GM19328 (cell line): ENCODE measurements around the gene IQCH.
"Not testable (repeated sequence)": the region's sequence is repeated elsewhere in the genome, so short reads cannot be mapped to it uniquely, and the experiment has no call there.

Source experiments
- ATAC-seq: cut with Tn5 transposase; IDR thresholded peaks from one replicate; pipeline ENCODE4 v1.9.1; 2021; ENCODE audit warnings: mild to moderate bottlenecking, moderate library complexity; ENCODE audit not compliant: unreplicated experiment

IQCH gene

DNA sequence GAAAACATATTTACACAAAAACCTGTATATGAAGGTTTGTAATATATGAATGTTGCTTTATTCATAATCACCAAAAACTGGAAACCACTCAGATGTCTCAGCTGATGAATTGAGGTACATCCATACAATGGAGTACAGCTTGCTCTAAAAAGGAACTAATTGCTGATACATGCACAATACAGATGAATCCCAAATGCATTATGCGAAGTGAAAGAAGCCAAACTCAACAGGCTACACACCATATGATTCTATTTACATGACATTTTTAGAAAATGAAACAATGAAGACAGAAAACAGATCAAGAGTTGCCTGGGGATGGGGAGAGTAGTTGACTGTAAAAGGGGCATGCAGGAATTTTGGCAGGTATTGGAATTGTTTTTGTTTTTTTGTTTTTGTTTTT is 95.5 kb downstream of the IQCH start:
- no peak for ATAC-seq

DNA sequence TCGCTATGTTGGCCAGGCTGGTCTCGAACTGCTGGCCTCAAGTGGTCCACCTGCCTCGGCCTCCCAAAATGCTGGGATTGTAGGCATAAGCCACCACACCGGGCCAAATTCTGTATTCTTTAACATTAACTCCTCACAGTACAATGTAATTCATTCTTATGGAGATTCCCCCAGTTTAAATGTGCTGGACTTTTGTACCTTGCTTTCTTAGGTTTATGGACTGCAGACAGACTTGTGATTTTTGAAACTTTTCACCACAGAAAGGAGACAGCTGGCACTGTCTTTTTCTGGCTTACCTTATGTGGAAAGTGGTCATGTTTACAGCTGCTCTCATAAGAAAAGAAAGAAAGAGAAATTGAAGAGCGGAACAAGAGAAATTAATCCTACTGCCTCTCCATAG is 103.8 kb downstream of the IQCH start:
- ATAC-seq: no peak

DNA sequence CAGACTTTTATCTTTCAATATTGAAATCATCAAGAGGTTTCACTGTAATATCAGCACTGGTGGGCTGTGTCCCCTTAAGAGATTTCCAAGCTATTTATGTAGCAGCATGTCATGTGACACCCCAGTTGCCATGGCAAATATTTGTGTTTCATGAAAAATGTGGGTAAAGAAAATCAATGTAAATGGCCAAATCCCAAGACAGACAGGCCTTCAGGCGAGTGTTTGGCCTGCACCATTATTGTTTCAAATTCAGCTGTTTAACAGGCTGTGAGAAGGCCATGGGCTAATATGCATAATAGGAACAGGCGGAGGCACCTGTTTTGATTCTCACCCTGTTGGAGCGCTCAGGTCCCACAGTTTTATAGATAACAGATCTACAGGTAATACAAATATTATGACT is 104.2 kb downstream of the IQCH start:
- no peak for ATAC-seq

DNA sequence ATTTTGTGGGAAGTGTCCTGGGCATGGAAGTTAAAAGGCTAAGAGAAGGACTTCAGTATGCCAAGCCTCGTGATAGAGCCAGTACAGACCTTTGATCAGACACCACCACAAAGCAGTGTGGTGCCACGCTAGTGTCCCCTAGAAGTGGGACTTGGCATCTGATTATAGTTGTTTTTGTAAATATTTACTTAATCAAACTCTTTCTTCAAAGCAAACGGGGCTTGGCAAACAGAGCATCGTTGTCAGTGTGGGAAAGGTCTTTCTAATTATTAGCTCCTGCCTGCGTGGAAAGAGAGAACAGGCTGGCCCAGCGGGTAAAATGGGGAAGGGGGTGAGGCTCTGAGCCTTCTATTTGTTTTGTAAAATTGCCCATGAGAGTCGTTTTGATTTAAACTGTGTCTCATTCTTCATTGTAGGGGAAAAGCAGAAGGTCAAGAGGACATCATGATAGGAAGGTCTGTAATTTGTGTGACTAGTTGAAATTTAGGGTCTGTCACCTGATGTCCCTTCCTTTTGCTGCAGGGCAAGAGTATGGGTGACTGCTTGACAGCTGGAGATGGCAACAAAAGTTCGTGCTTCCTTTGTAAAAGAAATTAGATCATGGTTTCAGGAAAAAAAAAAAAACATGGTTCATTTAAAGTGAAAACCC is 105.0 kb downstream of the IQCH start:
- no peak for ATAC-seq

- ATAC-seq: no peak
Observed at GRCh38 chr15:67361100-67361499, 106.5 kb downstream of the IQCH start.

DNA sequence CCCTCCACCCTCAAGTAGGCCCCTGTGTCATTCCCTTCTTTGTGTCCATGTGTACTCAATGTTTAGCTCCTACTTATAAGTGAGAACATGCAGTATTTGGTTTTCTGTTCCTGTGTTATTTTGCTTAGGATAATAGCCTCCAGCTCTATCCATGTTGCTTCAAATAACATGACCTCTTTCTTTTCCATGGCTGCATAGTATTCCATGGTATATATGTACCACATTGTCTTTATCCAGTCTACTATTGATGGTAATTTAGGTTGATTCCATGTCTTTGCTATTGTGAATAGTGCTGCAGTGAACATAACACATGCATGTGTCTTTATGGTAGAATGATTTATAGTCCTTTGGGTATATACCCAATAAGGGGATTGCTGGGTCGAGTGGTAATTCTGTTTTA is 109.1 kb downstream of the IQCH start:
- ATAC-seq: not testable (repeated sequence)

DNA sequence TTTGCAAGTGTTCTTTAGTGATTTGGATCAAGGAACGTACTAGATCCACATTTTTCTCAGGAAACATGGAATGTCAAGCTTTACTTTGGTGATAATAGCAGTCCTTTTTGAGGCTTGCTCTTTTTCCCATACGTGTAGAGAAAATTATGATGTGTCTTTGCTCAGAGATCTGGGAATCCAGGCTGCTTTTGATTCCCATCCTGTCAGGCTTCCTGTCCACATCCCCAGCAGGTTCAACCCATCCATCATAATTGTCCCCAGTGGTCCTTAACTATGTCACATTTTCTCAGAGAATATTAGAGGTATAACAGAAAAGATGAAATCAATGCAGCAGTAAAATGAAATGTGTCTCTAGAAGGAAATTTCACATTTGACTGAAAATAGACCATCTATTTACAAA is 111.4 kb downstream of the IQCH start:
- no peak for ATAC-seq

DNA sequence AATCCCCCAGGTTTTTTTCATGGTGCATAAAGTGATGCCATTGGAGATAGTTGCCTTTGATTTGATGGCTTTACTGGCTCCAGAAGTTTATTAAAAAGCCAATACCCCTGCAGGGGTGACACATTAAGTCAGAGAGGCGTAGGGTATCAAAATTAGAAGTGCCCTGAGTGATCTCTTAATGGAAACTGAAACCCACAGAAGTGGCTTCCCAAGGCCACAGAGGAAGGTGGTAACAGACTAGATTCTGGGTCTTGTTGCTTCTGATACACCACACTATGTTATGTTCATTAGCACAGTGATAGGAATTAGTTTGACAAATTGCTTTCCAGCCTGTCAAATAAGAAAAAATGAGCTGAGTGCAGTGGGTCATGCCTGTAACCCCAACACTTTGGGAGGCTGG is 112.3 kb downstream of the IQCH start:
- ATAC-seq: no peak

- no peak for ATAC-seq
Observed at GRCh38 chr15:67369359-67369998, 114.9 kb downstream of the IQCH start.

GRCh38 chr15:67370206-67370954 is 115.8 kb downstream of the IQCH start:
- no peak for ATAC-seq

GRCh38 chr15:67372543-67372942 is 118.0 kb downstream of the IQCH start:
- ATAC-seq: no peak

DNA sequence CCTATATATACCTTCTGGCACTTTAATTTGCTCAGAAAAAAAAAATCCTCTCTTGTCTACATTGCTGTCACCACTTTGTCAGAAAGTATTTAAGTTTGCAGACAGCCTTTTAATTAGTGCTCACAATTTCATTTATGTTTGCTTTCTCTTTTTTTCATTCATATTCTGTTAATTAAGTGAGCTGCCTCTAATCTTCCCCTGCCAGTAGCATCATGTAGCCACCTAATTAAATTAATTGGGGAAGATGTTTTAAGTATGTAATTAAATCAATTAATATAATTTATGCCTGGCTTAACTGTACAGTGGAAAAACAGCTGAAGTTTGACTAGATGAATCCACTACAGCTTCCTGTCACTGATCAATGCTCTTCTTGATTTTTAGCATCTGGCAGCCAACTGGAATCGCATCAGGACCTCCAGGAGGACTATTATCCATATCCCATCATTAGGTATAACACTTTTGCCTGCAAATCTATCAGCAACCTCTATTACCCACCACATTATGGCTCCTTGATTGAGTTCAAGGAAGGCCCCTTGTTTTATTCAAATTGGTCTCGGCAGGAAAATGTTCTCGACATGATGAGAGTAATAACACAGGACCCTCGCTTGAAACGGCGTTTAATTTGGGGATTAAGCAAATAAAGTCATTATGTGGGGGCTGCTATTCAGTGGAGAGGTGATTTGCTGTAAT is 118.5 kb downstream of the IQCH start:
- ATAC-seq: no peak

DNA sequence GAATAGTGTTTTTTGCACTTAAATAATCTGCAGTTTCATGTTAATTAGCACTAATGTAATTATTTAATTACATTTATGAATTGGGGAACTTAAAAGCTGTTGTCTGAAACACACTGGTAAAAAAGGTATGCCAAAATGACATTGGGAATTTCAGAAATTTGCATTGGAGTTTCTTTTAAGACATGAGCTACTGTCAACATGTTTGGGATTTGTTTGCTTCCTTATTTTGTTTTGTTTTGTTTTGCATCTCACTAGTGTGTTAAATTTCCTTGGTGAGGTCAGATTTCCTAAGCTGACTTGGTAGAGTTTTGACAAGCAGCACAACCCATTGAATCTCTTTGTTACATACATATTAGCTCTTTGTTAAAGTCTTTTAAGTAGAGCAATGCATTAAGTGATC is 119.4 kb downstream of the IQCH start:
- no peak for ATAC-seq

- no peak for ATAC-seq
Observed at GRCh38 chr15:67379530-67379929, 124.9 kb downstream of the IQCH start.

DNA sequence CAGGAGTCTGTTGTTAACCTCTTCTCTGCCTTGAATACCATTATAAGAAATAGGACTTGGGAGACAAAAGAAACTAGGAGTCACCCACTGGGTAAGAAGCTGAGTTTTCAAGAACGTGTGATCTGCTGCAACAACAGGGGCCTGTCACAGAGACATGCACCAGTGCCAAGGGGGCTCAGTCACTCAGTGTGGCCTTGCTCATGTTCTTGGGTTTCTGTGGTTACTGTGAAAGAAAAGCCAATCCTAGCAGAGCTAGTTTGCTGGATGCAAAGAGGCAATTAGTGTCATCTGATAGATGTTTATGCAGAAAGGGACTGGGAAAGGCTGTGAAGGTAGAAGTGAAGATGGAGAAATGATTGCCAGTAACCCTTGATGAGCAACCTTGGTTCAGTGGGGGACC is 126.3 kb downstream of the IQCH start:
- ATAC-seq: no peak

DNA sequence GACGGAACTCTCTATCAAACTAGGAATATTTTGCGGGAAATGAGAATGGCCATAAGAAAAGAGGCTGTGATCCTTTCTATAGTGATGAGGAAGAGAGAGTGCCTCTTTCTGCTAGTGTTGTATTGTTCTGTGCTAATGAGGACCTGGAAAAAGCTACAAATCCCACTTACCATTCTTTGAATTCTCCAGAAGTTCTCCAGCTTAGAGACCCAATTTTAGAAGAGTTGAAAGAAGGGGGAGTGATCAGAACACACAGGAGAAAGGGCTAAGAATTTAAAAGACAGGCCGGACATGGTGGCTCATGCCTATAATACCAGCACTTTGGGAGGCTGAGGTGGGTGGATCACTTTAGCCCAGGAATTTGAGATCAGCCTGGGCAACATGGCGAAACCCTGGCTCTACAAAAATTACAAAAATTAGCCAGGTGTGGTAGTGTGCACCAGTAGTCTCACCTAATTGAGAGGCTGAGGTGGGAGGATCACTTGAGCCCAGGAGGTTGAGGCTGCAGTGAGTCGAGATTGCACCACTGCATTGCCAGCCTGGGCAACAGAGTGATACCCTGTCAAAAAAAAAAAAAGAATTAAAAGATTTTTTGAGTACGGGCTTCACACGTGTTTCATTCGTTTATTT is 126.9 kb downstream of the IQCH start:
- no peak for ATAC-seq

- no peak for ATAC-seq
Observed at GRCh38 chr15:67382723-67383122, 128.1 kb downstream of the IQCH start.

DNA sequence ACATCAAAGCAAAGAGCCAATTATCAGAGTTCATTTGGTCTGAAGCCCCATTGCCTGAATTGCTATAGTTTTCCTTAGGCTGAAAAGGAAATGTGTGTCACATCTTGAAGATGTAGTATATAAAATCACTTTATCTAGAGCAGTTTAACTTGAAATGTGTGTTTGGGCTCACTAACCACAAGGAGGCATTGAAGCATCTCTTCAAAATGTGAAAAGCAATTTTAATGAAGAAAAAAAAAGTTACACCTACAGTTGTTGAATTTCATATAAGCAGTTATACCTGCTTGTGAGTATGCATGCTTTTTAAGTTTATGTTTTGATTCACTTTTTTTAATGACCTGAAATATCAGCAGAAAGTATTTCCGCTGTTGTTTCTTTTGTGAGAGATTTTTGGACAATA is 129.3 kb downstream of the IQCH start:
- ATAC-seq: no peak

DNA sequence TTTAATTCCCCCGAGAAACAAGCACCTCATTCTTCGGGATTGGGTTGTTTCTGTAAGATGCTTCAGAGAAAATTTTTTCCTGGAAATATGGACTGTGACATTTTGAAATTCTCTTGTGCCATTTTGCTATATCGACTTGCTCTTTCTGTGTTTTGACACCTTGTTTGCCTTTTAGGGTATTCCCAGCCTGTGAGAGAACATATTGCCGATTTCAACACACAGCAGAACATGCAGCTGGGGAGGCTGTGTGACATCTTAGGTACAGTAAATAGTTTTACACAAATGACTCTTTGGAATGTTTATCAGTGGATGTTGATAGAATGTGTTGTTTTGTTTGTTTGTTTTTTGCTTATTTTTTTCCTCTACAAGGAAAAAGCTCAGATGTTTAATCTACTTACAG is 130.2 kb downstream of the IQCH start:
- ATAC-seq: no peak

- ATAC-seq: no peak
Observed at GRCh38 chr15:67385971-67386370, 131.4 kb downstream of the IQCH start.

- no peak for ATAC-seq
Observed at GRCh38 chr15:67386947-67387346, 132.4 kb downstream of the IQCH start.
